ENCODE data around the gene TSHZ2.

- TF ChIP-seq, protein P1, sequence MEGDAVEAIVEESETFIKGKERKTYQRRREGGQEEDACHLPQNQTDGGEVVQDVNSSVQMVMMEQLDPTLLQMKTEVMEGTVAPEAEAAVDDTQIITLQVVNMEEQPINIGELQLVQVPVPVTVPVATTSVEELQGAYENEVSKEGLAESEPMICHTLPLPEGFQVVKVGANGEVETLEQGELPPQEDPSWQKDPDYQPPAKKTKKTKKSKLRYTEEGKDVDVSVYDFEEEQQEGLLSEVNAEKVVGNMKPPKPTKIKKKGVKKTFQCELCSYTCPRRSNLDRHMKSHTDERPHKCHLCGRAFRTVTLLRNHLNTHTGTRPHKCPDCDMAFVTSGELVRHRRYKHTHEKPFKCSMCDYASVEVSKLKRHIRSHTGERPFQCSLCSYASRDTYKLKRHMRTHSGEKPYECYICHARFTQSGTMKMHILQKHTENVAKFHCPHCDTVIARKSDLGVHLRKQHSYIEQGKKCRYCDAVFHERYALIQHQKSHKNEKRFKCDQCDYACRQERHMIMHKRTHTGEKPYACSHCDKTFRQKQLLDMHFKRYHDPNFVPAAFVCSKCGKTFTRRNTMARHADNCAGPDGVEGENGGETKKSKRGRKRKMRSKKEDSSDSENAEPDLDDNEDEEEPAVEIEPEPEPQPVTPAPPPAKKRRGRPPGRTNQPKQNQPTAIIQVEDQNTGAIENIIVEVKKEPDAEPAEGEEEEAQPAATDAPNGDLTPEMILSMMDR (IDR thresholded peaks at IDR 0.05; ENCODE audit: insufficient read depth, low read depth, low read length), result no peak
- TF ChIP-seq EZH2 (IDR thresholded peaks at IDR 0.05; ENCODE audit: insufficient read depth, low read length), result no peak
Observed at GRCh38 chr20:53434662-53435061, 462.5 kb downstream of the TSHZ2 start.

All from astrocyte (in vitro differentiated cells and primary cell).